ENCODE data around the gene ESRRA. TPM values are rescaled to one million over a fixed set of nuclear protein-coding genes. Genes with fewer than 3 reads are reported as not detected.
A peak's percentile ranks its signal among the peaks of the same experiment; 100 is the strongest.

ESRRA gene
- total RNA-seq = 17.4 TPM

DNA sequence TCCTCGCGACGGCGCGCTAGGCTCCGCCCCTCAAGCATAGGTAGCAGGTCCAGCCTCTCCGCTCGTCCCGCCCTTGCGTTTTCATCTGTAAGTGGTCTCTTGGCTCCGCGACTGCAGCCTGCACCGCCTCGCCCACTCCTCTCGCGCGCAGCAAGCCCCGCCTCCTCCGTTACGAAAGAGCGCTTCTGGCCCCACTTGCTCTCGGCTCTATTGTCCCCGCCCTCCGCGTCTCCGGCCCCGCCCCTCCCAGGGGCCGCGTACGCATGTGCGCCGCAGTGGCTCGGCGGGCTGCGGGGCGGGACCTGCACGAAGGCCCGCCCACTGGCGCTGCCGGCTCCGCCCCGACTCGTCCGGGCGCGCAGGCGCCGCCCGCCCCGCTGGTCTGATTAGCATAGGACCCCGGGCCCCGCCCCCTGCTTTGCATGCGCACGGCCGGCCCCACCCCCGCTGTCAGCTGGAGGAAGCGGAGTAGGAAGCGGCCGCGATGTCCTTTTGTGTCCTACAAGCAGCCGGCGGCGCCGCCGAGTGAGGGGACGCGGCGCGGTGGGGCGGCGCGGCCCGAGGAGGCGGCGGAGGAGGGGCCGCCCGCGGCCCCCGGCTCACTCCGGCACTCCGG, at the start of gene ESRRA:
Gene ESRRA (plus strand): TSS at position 450 of the 616 bp plus-strand sequence. CDS start 1,656 bp downstream, outside the sequence.
- DNase-seq (ENCODE audit: low spot score) = peak; percentile 100
- intact Hi-C loops (cut with DNase I) = no loop called here
- peak; percentile 94 for ATAC-seq

GRCh38 chr11:64256300-64256699, 49.0 kb upstream of the ESRRA start:
- intact Hi-C loops (cut with DNase I) = no loop called here
- ATAC-seq = no peak
- no peak for DNase-seq (ENCODE audit: low spot score)

GRCh38 chr11:64258356-64258755, 47.0 kb upstream of the ESRRA start:
- intact Hi-C loops (cut with DNase I) = no loop called here
- no peak for DNase-seq (ENCODE audit: low spot score)
- no peak for ATAC-seq

- intact Hi-C loops (cut with DNase I) = no loop called here
- DNase-seq (ENCODE audit: low spot score) (no peak), ATAC-seq (no peak)
Observed at GRCh38 chr11:64258946-64259532, 46.3 kb upstream of the ESRRA start.

DNA sequence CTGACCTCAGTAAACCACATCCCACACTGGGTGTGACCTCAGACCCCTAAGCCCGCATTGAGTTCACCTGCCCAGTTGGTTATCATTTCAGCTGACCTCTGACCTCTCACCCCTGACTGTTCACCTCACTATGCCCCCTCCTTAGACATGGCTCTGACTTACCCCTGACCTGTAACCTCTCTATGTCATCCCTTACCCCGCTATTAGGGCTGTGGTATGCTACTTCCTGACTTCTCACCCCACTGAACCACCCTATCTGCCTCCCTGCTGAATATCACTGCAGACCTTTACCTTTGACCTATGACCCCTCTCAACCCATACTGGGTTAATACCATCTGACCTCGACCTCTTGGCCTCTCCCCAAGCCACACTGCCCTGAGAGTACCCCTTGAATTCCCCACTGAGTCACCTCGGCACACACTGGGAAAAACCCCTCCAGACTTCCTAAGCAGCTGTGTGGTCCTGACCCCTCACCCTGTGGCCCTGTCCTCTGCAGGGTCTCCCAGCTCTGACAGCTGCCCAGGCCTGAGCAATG, 45.7 kb upstream of the ESRRA start:
- ATAC-seq (no peak), DNase-seq (ENCODE audit: low spot score) (no peak)
- intact Hi-C loops (cut with DNase I) = no loop called here

GRCh38 chr11:64260147-64260708, 45.1 kb upstream of the ESRRA start:
- no peak for DNase-seq (ENCODE audit: low spot score)
- no peak for ATAC-seq
- intact Hi-C loops (cut with DNase I) = no loop called here

DNA sequence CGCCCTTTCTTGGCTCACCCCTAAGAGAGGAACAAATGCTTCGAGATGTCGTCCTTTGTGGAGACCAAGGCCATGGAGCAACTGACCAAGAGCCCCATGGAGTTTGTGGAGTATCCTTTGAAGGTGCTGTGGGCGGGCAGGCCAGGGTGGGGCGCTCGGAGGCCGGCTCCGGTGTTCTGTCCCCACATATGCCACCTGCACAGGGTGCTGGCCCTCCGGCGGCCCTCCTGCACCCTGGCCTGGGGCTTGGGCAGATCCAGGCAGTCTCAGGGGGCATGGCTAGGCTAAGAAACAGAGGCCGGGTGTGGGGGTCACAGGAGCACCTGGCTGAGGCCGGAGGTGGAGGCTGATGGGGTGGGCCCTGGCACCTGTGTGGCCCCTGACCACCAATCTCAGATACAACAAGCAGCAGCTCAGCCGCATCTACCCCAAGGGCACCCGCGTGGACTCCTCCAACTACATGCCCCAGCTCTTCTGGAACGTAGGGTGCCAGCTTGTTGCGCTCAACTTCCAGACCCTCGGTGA, 43.7 kb upstream of the ESRRA start:
- ATAC-seq = no peak
- intact Hi-C loops (cut with DNase I) = no loop called here
- no peak for DNase-seq (ENCODE audit: low spot score)

DNA sequence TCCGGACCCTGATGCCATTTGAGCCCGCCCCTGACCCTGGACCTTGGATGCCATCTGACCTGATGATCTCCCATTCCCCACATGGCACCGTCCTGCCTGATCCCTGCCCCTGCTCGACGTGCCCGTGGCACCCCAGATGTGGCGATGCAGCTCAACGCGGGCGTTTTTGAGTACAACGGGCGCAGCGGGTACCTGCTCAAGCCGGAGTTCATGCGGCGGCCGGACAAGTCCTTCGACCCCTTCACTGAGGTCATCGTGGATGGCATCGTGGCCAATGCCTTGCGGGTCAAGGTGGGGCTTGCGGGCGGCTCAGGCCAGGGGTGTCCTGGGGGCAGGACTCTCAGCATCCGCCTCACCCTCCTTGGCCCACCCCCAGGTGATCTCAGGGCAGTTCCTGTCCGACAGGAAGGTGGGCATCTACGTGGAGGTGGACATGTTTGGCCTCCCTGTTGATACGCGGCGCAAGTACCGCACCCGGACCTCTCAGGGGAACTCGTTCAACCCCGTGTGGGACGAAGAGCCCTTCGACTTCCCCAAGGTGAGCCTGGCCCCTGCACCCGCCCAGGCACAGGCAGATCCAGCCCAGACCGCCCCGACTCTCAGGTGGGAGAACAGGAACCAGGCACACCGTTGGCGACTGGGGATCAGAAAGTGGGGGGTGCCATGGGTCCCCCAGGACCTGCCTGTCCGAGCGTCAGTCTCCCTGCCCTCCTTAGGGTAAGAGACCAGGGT, 42.9 kb upstream of the ESRRA start:
- no peak for ATAC-seq
- no peak for DNase-seq (ENCODE audit: low spot score)
- intact Hi-C loops (cut with DNase I) = no loop called here

DNA sequence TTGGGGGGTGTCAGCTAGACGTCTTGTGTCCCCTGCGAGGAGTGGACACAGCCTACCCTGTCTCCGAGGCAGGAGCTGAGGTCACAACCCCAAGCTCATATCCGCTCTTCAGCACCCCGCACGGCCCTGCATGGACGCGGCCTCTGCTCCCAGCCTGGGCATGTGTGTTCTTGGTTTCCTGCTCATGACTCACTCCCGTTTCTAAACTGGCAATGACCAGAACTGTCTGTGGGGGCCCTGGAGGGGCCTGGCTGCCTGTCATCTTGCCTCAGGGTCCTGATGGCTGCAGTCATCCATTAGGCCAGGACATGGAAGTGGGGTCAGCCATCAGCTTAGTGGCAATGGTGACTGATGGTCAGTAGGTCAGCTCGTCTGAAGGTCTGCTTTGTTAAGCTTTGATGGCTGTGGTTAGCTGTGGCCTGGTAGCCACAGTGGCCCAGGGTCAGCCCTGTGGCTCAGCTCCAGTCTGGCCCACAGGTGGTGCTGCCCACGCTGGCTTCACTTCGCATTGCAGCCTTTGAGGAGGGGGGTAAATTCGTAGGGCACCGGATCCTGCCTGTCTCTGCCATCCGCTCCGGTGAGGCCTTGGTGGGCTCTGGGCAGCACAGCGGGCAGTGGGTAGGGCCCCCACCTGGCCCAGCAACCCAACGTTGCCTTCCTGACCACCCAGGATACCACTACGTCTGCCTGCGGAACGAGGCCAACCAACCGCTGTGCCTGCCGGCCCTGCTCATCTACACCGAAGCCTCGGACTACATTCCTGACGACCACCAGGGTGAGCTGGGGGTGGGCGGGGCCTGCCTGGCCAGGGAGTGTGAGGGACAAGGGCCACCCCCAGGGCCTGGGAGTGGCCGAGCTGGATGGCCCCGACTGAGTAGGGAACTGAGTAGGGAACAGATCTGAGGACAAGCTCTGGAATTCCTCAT, 42.0 kb upstream of the ESRRA start:
- intact Hi-C loops (cut with DNase I) = no loop called here
- no peak for DNase-seq (ENCODE audit: low spot score)
- no peak for ATAC-seq

- intact Hi-C loops (cut with DNase I) = no loop called here
- DNase-seq (ENCODE audit: low spot score) (no peak), ATAC-seq (no peak)
Observed at GRCh38 chr11:64263947-64264317, 41.4 kb upstream of the ESRRA start.

DNA sequence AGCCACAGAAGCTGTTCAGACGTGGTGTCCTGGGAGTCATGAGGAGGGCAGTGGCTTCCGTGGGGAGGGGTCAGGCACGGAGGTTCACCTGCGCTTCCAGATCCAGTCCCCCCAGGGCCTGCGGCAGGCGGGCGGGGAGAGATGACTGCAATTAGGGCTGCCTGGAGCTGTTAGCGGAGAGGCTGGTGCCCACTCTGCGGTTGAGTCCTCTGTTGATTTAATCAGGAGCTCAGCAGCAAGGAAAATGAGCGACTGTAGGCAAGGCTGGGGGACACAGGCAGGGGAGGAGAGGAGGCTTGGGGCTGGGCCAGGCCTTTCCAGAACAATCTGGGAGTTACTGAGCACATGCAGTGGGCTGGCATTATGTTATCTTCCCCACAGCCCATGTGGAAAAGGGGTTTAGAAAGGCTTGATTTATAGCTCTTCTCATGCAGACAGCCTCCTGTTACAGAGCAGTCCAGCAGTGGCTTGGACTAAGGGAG, 40.9 kb upstream of the ESRRA start:
- no peak for DNase-seq (ENCODE audit: low spot score)
- intact Hi-C loops (cut with DNase I) = no loop called here
- ATAC-seq = no peak

DNA sequence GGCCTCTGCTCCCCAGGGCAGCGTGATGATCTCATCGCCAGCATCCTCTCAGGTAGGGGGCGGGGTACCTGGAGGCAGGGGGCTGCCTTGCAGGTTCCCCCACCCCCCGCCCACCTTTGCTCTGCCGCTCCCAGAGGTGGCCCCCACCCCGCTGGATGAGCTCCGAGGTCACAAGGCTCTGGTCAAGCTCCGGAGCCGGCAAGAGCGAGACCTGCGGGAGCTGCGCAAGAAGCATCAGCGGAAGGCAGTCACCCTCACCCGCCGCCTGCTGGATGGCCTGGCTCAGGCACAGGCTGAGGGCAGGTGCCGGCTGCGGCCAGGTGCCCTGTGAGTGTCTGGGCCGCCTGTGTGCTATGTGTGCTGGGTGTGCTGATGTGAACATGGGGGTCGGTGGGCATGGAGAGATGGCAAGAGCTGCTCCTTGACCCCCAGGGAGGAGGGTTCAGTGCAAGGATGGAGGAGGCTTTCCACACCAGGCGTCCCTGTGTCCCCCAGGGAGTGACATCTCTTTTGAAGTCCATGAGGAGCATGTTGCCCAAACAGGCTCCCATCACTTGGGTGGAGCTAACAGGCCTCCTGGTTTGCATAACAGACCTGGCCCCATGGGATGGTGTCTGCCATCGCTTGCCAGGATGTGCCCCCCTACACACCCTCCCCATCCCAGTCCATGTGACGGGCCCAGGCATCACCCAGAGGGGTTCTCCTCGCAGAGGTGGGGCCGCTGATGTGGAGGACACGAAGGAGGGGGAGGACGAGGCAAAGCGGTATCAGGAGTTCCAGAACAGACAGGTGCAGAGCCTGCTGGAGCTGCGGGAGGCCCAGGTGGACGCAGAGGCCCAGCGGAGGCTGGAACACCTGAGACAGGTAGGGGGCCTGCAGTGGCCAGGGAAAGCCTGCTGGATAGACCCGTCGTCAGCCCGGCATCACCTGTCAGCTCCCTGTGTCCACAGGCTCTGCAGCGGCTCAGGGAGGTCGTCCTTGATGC, 39.9 kb upstream of the ESRRA start:
- intact Hi-C loops (cut with DNase I) = no loop called here
- ATAC-seq (no peak), DNase-seq (ENCODE audit: low spot score) (no peak)

GRCh38 chr11:64266339-64266738, 39.0 kb upstream of the ESRRA start:
- ATAC-seq = no peak
- intact Hi-C loops (cut with DNase I) = no loop called here
- DNase-seq (ENCODE audit: low spot score) = no peak

- DNase-seq (ENCODE audit: low spot score) = no peak
Observed at GRCh38 chr11:64267207-64267945, 37.9 kb upstream of the ESRRA start.

GRCh38 chr11:64268025-64268892, 37.1 kb upstream of the ESRRA start:
- peak; percentile 81 for DNase-seq (ENCODE audit: low spot score)
- intact Hi-C loops (cut with DNase I) = no loop called here
- peak; percentile 0 for ATAC-seq

More at GRCh38 chr11:64267207-64267945, 37.9 kb upstream of the ESRRA start:
- intact Hi-C loops (cut with DNase I) = no loop called here
- no peak for ATAC-seq
